ENCODE results near the gene THAP5. TPM values are rescaled to one million over a fixed set of nuclear protein-coding genes. Genes with fewer than 3 reads are reported as not detected.

Gene THAP5
- total and polyA plus RNA-seq, 12 donors = 5.9 to 58.3 (median 26.7) TPM

GRCh38 chr7:108613949-108614381 lies 44.5 kb upstream of the THAP5 start:
- intact Hi-C loops (cut with DNase I) = no loop called here
- no peak for DNase-seq
- H3K4me1 ChIP-seq (replicated peaks in 1 of 2) = no peaks in the 10 kb centered on the region
- H3K36me3 ChIP-seq (replicated peaks in 1 of 2) = peaks cover 0 to 3% of the 10 kb centered on the region in 2 donors
- no peaks in the 10 kb centered on the region for H3K9me3 ChIP-seq (replicated peaks in 1 of 3)
- 87 to 93% (median 91%) methylated on average over 4 of the region's 4 CpGs for WGBS, 4 donors
- no peaks in the 10 kb centered on the region for H3K27me3 ChIP-seq
- TF ChIP-seq, protein P1, sequence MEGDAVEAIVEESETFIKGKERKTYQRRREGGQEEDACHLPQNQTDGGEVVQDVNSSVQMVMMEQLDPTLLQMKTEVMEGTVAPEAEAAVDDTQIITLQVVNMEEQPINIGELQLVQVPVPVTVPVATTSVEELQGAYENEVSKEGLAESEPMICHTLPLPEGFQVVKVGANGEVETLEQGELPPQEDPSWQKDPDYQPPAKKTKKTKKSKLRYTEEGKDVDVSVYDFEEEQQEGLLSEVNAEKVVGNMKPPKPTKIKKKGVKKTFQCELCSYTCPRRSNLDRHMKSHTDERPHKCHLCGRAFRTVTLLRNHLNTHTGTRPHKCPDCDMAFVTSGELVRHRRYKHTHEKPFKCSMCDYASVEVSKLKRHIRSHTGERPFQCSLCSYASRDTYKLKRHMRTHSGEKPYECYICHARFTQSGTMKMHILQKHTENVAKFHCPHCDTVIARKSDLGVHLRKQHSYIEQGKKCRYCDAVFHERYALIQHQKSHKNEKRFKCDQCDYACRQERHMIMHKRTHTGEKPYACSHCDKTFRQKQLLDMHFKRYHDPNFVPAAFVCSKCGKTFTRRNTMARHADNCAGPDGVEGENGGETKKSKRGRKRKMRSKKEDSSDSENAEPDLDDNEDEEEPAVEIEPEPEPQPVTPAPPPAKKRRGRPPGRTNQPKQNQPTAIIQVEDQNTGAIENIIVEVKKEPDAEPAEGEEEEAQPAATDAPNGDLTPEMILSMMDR (IDR thresholded peaks at IDR 0.05) = no peak
- no peak for TF ChIP-seq POLR2A (IDR thresholded peaks at IDR 0.05)
- H3K27ac ChIP-seq = no peak overlapping the region
- no peak overlapping the region for H3K4me3 ChIP-seq

DNA sequence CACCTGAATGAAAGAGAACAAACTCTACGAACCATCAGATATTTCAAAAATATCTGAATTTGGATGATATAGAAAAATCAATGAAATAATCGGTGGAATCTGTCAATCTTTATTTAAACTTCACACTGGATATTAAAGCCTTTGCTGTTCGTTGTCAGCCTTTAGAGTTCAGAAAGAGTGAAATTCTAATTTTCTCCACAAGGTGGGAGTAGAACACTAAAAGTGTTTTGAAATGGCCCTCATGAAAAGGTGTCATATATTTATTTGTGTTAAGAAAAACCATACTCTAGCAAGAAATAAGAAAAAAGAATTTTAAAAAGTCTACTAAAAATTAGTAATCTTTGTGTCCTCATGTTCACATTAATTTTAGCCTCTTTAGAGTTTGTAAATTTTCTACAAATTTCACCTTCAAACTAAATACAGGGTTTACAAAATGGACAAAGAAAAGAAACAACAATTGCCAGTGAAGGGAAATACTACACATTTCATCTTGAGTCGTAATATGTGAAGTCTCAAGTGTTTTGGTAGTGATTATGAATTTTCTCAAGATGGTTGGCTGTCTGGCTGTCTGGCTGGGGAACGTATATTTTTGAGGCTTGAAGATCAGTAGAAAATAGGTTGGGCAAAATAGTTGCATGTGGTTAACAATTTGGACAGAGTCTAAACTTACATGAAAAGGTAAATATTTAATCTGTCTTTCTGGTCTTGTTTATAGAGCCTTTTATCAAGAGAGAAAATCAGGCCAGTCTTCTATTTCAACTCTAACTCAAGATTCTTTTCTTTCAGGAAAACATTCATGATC lies 43.8 kb upstream of the THAP5 start:
- WGBS, 4 donors = 22 to 26% (median 24%) methylated on average over 5 of the region's 5 CpGs
- intact Hi-C loops (cut with DNase I) = no loop called here
- Histone ChIP-seq H3K27me3 (no peaks in the 10 kb centered on the region), H3K36me3 (replicated peaks in 1 of 2) (peaks cover 0 to 3% of the 10 kb centered on the region in 2 donors), H3K27ac (no peak overlapping the region), H3K4me1 (replicated peaks in 1 of 2) (no peaks in the 10 kb centered on the region), H3K9me3 (replicated peaks in 1 of 3) (no peaks in the 10 kb centered on the region), H3K4me3 (no peak overlapping the region)
- DNase-seq = no peak
- TF ChIP-seq POLR2A (IDR thresholded peaks at IDR 0.05) = no peak
- TF ChIP-seq, protein P1 (IDR thresholded peaks at IDR 0.05) = peak; percentile 51 to 83 (median 70)

- intact Hi-C loops (cut with DNase I) = no loop called here
- 66 to 77% (median 72%) methylated on average over 4 of the region's 4 CpGs for WGBS, 4 donors
These were observed 41.8 kb upstream of the THAP5 start for GRCh38 chr7:108611268-108611667.

DNA sequence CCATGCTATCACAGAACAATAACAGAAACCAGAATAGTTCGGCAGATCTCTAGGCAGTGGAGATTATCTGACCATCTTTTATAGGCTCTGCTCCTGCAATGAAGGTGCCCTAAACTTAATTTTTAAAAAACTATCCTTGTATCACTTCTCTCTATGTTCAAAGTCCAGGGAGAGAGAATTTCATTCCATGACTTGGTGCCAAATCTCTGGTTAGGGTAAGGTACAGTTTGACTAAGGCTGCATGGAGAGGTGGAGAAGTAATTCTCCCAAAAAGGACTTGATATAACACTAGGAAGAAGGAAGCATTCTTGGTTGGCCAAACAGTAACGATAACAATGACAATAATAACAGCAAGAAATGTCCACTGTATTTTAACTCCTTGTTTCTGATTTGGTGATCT lies 40.1 kb upstream of the THAP5 start:
- DNase-seq = no peak
- WGBS, 4 donors = 72 to 82% (median 76%) methylated on average over 2 of the region's 2 CpGs
- no peaks in the 10 kb centered on the region for H3K27me3 ChIP-seq
- no peak overlapping the region for H3K27ac ChIP-seq
- H3K36me3 ChIP-seq (replicated peaks in 1 of 2) = peaks cover 0 to 3% of the 10 kb centered on the region in 2 donors
- no peaks in the 10 kb centered on the region for H3K9me3 ChIP-seq (replicated peaks in 1 of 3)
- no peak overlapping the region for H3K4me3 ChIP-seq
- TF ChIP-seq, protein P1 (IDR thresholded peaks at IDR 0.05) = no peak
- no peak for TF ChIP-seq POLR2A (IDR thresholded peaks at IDR 0.05)
- no peaks in the 10 kb centered on the region for H3K4me1 ChIP-seq (replicated peaks in 1 of 2)
- intact Hi-C loops (cut with DNase I) = no loop called here

More at GRCh38 chr7:108611268-108611667, 41.8 kb upstream of the THAP5 start:
- Histone ChIP-seq H3K9me3 (replicated peaks in 1 of 3) (no peaks in the 10 kb centered on the region), H3K27me3 (no peaks in the 10 kb centered on the region), H3K4me3 (no peak overlapping the region), H3K4me1 (replicated peaks in 1 of 2) (no peaks in the 10 kb centered on the region), H3K27ac (no peak overlapping the region), H3K36me3 (replicated peaks in 1 of 2) (peaks cover 0 to 3% of the 10 kb centered on the region in 2 donors)
- DNase-seq = no peak
- TF ChIP-seq, protein P1 (IDR thresholded peaks at IDR 0.05) = no peak
